GM19238 (cell line): ENCODE measurements around the gene GPAT3.
"Not testable (repeated sequence)": the region's sequence is repeated elsewhere in the genome, so short reads cannot be mapped to it uniquely, and the experiment has no call there.

Experiments
- DNase-seq: peaks from one replicate; pipeline ENCODE4 v3.0.0; 2011; ENCODE audit warnings: low spot score; ENCODE audit not compliant: insufficient read length

GPAT3 gene

GRCh38 chr4:83603129-83603528, 67.2 kb downstream of the GPAT3 start:
- no peak for DNase-seq

GRCh38 chr4:83604321-83604720, 68.4 kb downstream of the GPAT3 start:
- DNase-seq, result no peak

- DNase-seq, result no peak
Measured at GRCh38 chr4:83605210-83605609, 69.3 kb downstream of the GPAT3 start.

GRCh38 chr4:83605744-83606172, 69.8 kb downstream of the GPAT3 start:
- DNase-seq, result no peak

GRCh38 chr4:83606460-83606859, 70.6 kb downstream of the GPAT3 start:
- no peak for DNase-seq

GRCh38 chr4:83606898-83607297, 71.0 kb downstream of the GPAT3 start:
- DNase-seq, result no peak

GRCh38 chr4:83609365-83609764, 73.5 kb downstream of the GPAT3 start:
- DNase-seq, result no peak

GRCh38 chr4:83610729-83611128, 74.8 kb downstream of the GPAT3 start:
- no peak for DNase-seq

GRCh38 chr4:83613023-83613422, 77.1 kb downstream of the GPAT3 start:
- DNase-seq, result no peak

- no peak for DNase-seq
Measured at GRCh38 chr4:83613994-83614393, 78.1 kb downstream of the GPAT3 start.

GRCh38 chr4:83616252-83616651, 80.3 kb downstream of the GPAT3 start:
- DNase-seq, result no peak

- DNase-seq, result no peak
Measured at GRCh38 chr4:83617371-83618035, 81.6 kb downstream of the GPAT3 start.

GRCh38 chr4:83618431-83618830, 82.5 kb downstream of the GPAT3 start:
- DNase-seq, result no peak

GRCh38 chr4:83618991-83619645, 83.2 kb downstream of the GPAT3 start:
- DNase-seq, result no peak

- not testable (repeated sequence) for DNase-seq
Measured at GRCh38 chr4:83622127-83622526, 86.2 kb downstream of the GPAT3 start.

GRCh38 chr4:83625821-83626220, 89.9 kb downstream of the GPAT3 start:
- DNase-seq, result no peak

GRCh38 chr4:83626245-83626836, 90.4 kb downstream of the GPAT3 start:
- no peak for DNase-seq

- no peak for DNase-seq
Measured at GRCh38 chr4:83629945-83630721, 94.2 kb downstream of the GPAT3 start.

- DNase-seq, result no peak
Measured at GRCh38 chr4:83631066-83631465, 95.2 kb downstream of the GPAT3 start.

- no peak for DNase-seq
Measured at GRCh38 chr4:83636930-83637329, 101.0 kb downstream of the GPAT3 start.

- peak; percentile 16 for DNase-seq
Measured at GRCh38 chr4:83639849-83640493, 104.1 kb downstream of the GPAT3 start.
